Gastroesophageal sphincter (tissue), 3 donors: ENCODE measurements around the gene OR14J1.

Source experiments
- POLR2A ChIP-seq, 2 donors: fragments of 450-650 bp; IDR thresholded peaks; one replicate each; pipeline ENCODE4 v1.6.1; 2017; ENCODE audit warnings: antibody characterized with exemption in 2 of 2, mild to moderate bottlenecking in 2 of 2, moderate library complexity in 1 of 2
- TF ChIP-seq, protein P1 (sequence below), 4 experiments: fragments of 200-600 bp in 2 of 4; fragments of 450-650 bp in 2 of 4; sonication (generic) in 1 of 4; IDR thresholded peaks; one replicate each; pipeline ENCODE4 v1.5.1; 2017 to 2019; ENCODE audit warnings: antibody characterized with exemption in 4 of 4, mild to moderate bottlenecking in 2 of 4, moderate library complexity in 2 of 4

DNA sequence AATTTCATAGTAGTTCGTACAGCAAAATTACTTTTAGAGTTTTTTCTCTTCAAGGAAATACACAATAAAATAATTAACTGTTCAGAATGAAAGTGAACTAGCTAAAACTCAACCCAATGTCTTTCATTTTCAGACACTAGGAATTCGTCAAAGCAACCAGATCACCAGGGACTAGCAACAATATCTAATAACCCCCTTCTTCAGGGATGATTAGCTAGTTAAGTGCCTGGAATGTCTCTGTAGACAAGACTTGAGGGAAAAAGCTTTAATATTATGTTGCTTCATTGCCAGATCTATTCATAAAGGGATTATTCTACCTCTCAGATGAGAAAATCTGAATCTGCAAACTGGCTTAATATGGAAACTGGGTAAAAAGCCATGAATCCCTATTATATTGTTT is 41.8 kb upstream of the OR14J1 start:
- TF ChIP-seq, protein P1, sequence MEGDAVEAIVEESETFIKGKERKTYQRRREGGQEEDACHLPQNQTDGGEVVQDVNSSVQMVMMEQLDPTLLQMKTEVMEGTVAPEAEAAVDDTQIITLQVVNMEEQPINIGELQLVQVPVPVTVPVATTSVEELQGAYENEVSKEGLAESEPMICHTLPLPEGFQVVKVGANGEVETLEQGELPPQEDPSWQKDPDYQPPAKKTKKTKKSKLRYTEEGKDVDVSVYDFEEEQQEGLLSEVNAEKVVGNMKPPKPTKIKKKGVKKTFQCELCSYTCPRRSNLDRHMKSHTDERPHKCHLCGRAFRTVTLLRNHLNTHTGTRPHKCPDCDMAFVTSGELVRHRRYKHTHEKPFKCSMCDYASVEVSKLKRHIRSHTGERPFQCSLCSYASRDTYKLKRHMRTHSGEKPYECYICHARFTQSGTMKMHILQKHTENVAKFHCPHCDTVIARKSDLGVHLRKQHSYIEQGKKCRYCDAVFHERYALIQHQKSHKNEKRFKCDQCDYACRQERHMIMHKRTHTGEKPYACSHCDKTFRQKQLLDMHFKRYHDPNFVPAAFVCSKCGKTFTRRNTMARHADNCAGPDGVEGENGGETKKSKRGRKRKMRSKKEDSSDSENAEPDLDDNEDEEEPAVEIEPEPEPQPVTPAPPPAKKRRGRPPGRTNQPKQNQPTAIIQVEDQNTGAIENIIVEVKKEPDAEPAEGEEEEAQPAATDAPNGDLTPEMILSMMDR (IDR thresholded peaks at IDR 0.05), result no peak
- TF ChIP-seq POLR2A (IDR thresholded peaks at IDR 0.05), result no peak
